ENCODE data around the gene EIPR1.

Gene EIPR1

DNA sequence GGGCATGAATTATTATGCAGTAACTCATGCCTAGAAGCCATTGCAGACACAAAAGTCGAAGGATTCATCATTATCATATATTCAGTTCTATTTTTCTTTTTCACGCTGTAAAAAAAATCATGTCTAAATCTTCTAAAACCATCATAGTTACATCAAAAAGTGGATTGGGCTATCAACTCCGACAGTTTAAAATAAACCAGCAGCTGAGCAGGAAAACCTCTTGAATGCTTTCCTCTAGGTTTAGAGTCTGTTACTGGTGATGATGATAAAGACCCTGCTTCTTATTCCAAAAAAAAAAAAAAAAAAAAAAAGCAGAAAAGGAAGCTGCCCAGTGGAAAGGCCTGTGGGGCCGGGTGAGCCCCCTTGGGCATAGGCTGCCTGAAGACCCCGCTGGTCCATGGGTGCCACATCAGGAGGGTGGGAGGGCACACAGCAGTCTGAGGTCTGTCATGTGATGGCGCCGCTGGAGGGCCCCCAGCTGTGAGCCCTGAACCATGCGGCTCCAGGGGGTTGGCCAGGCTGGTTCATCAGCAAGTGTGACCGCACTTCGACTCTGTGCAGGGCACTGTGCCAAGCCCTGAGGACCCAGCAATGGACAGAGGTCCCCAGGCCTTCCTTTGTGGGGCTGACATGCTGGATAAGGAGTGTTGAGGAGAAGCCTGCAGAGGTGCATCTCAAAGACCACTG is 199.6 kb downstream of the EIPR1 start:
- Histone ChIP-seq H3K27me3 (ENCODE audit: control insufficient read depth in 1 of 2, insufficient read depth in 2 of 2, low read length in 2 of 2) (no peaks in the 10 kb centered on the region), H3K4me1 (ENCODE audit: insufficient read depth, low read length) (no peaks in the 10 kb centered on the region), H3K4me3 (ENCODE audit: low read depth in 1 of 2, low read length in 2 of 2) (no peak overlapping the region), H3K9ac (ENCODE audit: low read length) (no peak overlapping the region), H3K9me3 (ENCODE audit: low read length) (no peaks in the 10 kb centered on the region), H3K27ac (ENCODE audit: low read depth, low read length) (no peak overlapping the region), H3K36me3 (ENCODE audit: insufficient read depth, low read length) (no peaks in the 10 kb centered on the region)

DNA sequence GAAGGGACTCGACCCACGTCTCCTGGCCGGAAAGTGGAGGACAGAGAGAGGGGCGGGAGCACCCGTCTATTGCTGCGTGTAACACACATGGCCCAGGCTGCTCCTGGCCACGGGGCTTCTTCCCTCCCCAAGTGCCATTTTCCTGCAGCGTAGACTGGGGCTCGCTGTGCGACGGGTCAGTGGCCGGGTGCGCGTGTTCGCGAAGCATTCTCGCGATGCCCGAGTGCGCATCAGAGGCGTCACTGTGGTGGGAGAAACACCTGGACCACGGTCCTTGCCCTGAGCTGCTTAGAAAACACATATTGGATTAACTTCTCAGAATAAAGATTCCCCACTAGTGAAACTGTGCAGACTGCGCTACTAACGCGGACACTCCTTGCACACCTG is 200.8 kb downstream of the EIPR1 start:
- H3K27ac ChIP-seq (ENCODE audit: low read depth, low read length): no peak overlapping the region
- no peaks in the 10 kb centered on the region for H3K9me3 ChIP-seq (ENCODE audit: low read length)
- no peak overlapping the region for H3K4me3 ChIP-seq (ENCODE audit: low read depth in 1 of 2, low read length in 2 of 2)
- no peaks in the 10 kb centered on the region for H3K27me3 ChIP-seq (ENCODE audit: control insufficient read depth in 1 of 2, insufficient read depth in 2 of 2, low read length in 2 of 2)
- H3K4me1 ChIP-seq (ENCODE audit: insufficient read depth, low read length): no peaks in the 10 kb centered on the region
- no peak overlapping the region for H3K9ac ChIP-seq (ENCODE audit: low read length)
- H3K36me3 ChIP-seq (ENCODE audit: insufficient read depth, low read length): peaks cover 4% of the 10 kb centered on the region

DNA sequence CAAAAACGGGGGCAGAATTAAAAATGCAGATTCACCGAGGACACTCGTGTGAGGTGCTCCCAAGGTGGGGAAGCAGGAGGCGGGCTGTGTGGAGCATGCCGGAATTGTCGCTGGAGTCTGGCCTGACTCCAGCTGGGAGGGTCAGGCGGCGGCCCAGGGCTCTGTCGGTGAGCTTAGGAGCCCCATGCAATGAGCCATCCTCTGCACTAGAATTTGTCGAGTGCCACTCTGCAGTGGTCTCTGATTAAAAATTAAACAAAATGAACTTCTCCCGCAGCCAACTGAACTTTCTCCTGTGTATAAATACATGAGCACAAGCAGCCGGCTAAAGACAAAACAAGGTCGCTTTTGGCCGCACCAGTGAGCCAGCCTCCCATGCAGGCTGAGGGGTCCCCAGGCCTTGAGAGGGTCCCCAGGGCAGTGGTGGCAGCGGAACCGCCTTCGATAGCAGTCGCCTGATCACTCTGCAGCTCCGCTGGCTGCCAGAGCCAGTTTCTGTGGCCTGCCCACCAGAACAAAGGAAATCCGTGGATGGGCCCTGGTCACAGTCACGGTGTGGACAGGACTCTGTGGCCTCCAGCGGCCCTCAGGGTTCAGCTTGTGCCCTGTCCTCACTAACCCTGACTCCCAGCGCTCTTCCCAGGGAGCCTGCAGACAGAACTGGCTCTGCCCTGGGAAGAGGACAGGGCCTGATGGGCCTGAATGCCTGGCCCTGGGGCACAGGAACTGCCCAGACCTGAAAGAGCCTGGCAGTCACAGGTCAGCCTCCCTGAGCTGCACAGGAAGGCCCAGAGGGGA is 201.3 kb downstream of the EIPR1 start:
- Histone ChIP-seq H3K36me3 (ENCODE audit: insufficient read depth, low read length) (peaks cover 4% of the 10 kb centered on the region), H3K9ac (ENCODE audit: low read length) (no peak overlapping the region), H3K27me3 (ENCODE audit: control insufficient read depth in 1 of 2, insufficient read depth in 2 of 2, low read length in 2 of 2) (no peaks in the 10 kb centered on the region), H3K4me1 (ENCODE audit: insufficient read depth, low read length) (no peaks in the 10 kb centered on the region), H3K4me3 (ENCODE audit: low read depth in 1 of 2, low read length in 2 of 2) (no peak overlapping the region), H3K27ac (ENCODE audit: low read depth, low read length) (no peak overlapping the region), H3K9me3 (ENCODE audit: low read length) (no peaks in the 10 kb centered on the region)

DNA sequence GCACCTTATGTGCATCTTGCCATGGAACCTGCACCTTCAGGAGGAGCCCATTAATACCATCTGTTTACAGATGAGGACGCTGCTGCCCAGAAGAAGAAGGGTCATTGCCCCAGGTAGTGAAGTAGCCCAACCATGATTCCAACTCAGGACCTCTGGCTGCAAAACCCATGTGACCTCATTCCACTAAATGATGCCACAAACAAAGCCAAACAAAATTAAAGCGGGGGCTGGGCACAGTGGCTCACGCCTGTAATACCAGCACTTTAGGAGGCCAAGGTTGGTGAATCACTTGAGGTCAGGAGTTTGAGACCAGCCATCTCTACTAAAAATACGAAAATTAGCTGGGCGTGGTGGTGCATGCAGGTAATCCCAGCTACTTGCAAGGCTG is 202.1 kb downstream of the EIPR1 start:
- Histone ChIP-seq H3K9ac (ENCODE audit: low read length) (no peak overlapping the region), H3K9me3 (ENCODE audit: low read length) (no peaks in the 10 kb centered on the region), H3K27ac (ENCODE audit: low read depth, low read length) (no peak overlapping the region), H3K4me3 (ENCODE audit: low read depth in 1 of 2, low read length in 2 of 2) (no peak overlapping the region), H3K27me3 (ENCODE audit: control insufficient read depth in 1 of 2, insufficient read depth in 2 of 2, low read length in 2 of 2) (no peaks in the 10 kb centered on the region), H3K4me1 (ENCODE audit: insufficient read depth, low read length) (no peaks in the 10 kb centered on the region), H3K36me3 (ENCODE audit: insufficient read depth, low read length) (peaks cover 4% of the 10 kb centered on the region)

DNA sequence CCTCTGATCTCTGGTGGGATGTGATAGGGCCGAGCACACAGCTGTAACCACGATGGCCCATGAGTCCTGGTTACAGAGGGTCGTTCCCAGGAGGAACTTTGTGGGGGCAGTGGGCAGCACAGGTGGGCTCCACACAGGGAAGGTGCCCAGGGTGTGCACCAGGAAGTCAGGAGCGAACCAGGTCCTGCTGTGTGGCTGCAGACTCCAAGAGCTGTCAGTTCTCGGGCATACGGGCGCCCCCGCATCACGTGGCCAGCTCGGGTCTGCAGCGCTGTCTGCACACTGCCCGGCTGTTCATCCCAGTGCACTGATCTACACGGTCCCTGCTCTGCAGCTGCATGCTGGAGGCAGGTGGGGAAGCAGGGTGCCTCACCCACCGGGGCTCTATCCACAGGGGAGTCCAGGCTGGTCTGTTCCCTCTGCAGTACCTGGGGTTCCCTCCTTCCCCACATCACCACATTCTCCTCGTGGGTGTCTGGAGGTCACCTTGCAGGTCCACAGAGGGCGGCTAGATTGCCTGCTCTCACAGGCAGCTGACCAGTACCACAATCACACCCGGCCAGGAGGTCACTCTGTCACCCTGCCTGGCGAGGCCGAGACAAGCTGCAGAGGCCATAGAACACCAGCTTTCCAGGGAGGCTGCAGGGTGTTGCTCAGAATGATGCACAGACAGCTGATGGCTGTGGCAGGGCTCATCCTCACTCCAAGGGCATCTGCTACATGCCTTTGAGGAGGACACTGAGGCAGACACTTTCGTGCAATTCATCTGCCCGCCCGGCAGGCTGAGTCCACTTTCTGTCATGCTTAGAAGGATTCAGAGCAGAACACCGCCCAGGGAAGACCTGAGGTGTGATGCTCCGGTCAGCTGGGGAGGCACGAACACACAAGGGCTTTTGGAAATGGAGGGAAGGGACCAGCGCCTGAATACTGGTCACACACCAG is 202.7 kb downstream of the EIPR1 start:
- H3K27me3 ChIP-seq (ENCODE audit: control insufficient read depth in 1 of 2, insufficient read depth in 2 of 2, low read length in 2 of 2): no peaks in the 10 kb centered on the region
- H3K36me3 ChIP-seq (ENCODE audit: insufficient read depth, low read length): peaks cover 4% of the 10 kb centered on the region

DNA sequence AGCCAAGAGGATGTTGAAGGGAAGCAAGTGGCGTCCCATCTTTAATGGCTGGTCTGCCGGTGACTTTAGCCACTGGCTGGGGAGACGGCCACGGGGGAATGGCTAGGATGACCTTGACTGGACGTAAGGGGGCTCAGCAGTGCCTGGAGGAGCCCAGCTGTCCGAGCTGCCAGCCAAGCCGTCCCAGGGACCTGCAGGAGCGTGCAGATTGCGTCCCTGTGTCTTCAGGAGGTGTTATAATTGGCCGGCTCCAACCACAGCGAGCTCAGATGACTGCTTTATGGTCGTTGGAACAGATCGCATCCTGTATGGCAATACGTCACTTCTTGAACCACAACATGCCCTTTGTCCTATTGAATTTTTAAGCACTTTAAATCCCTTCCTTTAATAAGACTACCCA is 204.6 kb downstream of the EIPR1 start:
- peaks cover 4% of the 10 kb centered on the region for H3K36me3 ChIP-seq (ENCODE audit: insufficient read depth, low read length)
- no peak overlapping the region for H3K4me3 ChIP-seq (ENCODE audit: low read depth in 1 of 2, low read length in 2 of 2)
- H3K27me3 ChIP-seq (ENCODE audit: control insufficient read depth in 1 of 2, insufficient read depth in 2 of 2, low read length in 2 of 2): no peaks in the 10 kb centered on the region
- no peaks in the 10 kb centered on the region for H3K9me3 ChIP-seq (ENCODE audit: low read length)
- H3K27ac ChIP-seq (ENCODE audit: low read depth, low read length): no peak overlapping the region
- no peak overlapping the region for H3K9ac ChIP-seq (ENCODE audit: low read length)
- no peaks in the 10 kb centered on the region for H3K4me1 ChIP-seq (ENCODE audit: insufficient read depth, low read length)

More for the DNA sequence above, 202.7 kb downstream of the EIPR1 start:
- Histone ChIP-seq H3K27ac (ENCODE audit: low read depth, low read length) (no peak overlapping the region), H3K9ac (ENCODE audit: low read length) (no peak overlapping the region), H3K4me3 (ENCODE audit: low read depth in 1 of 2, low read length in 2 of 2) (no peak overlapping the region), H3K4me1 (ENCODE audit: insufficient read depth, low read length) (no peaks in the 10 kb centered on the region), H3K9me3 (ENCODE audit: low read length) (no peaks in the 10 kb centered on the region)

DNA sequence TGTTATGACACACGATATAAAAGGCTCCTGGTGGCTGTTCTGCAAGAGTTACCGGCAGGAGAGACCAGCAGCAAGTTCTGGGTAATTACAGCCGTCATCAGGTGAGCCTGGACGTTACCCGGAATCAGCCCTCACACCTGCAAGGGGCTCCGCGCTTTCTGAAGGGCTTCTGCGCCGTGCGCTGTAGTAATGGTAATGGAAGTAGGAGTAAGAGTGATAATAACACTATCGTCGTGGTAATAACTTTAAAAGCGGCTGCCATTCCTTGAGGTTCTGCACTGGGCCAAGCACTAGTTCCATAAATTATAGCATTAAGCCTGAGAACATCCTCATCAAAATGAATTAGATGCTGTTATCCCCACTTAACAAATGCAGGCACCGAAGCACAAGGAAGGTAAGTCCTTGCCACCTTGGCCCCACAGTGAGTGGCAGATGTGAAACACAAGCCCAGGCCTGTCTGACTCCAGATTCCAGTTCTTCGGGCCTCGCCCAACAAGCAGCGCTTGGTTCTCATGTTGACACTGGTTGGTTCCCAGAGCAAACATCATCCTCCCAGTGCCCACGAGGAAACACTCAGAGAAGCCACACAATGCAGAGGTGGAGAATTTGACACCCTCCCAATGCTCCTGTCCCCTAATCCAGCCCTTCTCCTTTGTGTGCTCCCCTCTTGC is 205.2 kb downstream of the EIPR1 start:
- no peak overlapping the region for H3K4me3 ChIP-seq (ENCODE audit: low read depth in 1 of 2, low read length in 2 of 2)
- no peak overlapping the region for H3K9ac ChIP-seq (ENCODE audit: low read length)
- H3K36me3 ChIP-seq (ENCODE audit: insufficient read depth, low read length): peaks cover 4% of the 10 kb centered on the region
- no peaks in the 10 kb centered on the region for H3K4me1 ChIP-seq (ENCODE audit: insufficient read depth, low read length)
- no peaks in the 10 kb centered on the region for H3K9me3 ChIP-seq (ENCODE audit: low read length)
- no peak overlapping the region for H3K27ac ChIP-seq (ENCODE audit: low read depth, low read length)
- H3K27me3 ChIP-seq (ENCODE audit: control insufficient read depth in 1 of 2, insufficient read depth in 2 of 2, low read length in 2 of 2): no peaks in the 10 kb centered on the region

DNA sequence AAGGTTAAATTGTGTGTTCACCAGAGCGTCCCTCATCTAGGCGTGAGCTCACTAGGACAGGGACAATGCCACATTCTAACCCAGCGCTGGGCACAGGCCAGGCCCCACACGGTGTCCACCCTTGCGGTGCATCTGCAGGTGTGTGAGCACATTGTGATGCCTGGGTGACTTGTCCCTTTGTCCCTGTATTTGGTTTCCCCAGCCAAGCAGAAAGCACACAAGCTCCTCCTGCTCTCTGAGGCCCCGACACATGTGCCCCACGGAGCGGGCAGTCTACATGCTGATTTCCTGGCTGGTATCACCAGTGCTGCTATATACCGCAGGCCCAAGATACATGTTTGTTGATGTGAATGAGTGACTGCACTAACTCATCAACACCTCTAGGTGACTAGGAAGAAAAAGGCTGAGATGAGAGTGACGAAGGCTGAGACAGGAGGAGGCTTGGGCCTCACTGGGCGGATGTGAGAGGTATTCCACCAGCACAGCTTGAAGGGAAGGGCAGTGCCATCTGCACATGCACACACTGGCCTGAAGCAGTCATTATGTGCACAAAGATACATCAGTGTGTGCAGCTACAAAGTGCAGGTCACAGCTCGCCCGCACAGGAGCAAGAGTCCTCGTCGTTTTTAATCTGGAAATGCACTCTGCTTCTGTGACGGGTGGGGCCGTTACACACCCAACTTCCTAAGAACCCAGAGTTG is 205.9 kb downstream of the EIPR1 start:
- Histone ChIP-seq H3K9me3 (ENCODE audit: low read length) (no peaks in the 10 kb centered on the region), H3K36me3 (ENCODE audit: insufficient read depth, low read length) (peaks cover 4% of the 10 kb centered on the region), H3K4me3 (ENCODE audit: low read depth in 1 of 2, low read length in 2 of 2) (no peak overlapping the region), H3K27me3 (ENCODE audit: control insufficient read depth in 1 of 2, insufficient read depth in 2 of 2, low read length in 2 of 2) (no peaks in the 10 kb centered on the region), H3K4me1 (ENCODE audit: insufficient read depth, low read length) (no peaks in the 10 kb centered on the region), H3K27ac (ENCODE audit: low read depth, low read length) (no peak overlapping the region), H3K9ac (ENCODE audit: low read length) (no peak overlapping the region)

DNA sequence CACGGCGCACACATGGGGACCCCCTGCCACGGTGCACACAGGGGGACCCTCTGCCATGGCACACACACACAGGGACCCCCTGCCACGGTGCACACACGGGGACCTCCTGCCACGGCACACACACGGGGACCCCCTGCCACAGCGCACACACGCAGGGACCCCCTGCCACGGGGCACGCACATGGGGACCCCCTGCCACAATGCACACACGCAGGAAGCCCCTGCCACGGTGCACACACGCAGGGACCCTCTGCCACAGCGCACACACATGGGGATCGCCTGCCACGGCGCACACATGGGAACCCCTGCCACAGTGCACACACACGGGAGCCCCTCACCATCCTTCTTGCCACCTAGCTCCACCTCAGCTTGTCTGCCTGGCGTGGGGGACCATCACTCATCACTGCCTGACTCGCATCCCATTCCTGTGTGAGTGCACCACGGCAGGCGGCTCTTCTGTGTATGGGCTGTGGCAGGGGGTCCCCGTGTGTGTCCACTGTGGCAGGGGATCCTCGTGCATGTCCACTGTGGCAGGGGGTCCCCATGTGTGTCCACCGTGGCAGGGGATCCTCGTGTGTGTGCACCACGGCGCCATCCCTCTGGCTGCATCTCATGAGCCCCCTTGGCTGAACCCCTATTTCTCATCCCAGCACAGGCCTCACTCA is 206.7 kb downstream of the EIPR1 start:
- Histone ChIP-seq H3K9ac (ENCODE audit: low read length) (no peak overlapping the region), H3K36me3 (ENCODE audit: insufficient read depth, low read length) (peaks cover 4% of the 10 kb centered on the region), H3K9me3 (ENCODE audit: low read length) (no peaks in the 10 kb centered on the region), H3K4me3 (ENCODE audit: low read depth in 1 of 2, low read length in 2 of 2) (no peak overlapping the region), H3K27ac (ENCODE audit: low read depth, low read length) (no peak overlapping the region), H3K27me3 (ENCODE audit: control insufficient read depth in 1 of 2, insufficient read depth in 2 of 2, low read length in 2 of 2) (no peaks in the 10 kb centered on the region), H3K4me1 (ENCODE audit: insufficient read depth, low read length) (no peaks in the 10 kb centered on the region)

DNA sequence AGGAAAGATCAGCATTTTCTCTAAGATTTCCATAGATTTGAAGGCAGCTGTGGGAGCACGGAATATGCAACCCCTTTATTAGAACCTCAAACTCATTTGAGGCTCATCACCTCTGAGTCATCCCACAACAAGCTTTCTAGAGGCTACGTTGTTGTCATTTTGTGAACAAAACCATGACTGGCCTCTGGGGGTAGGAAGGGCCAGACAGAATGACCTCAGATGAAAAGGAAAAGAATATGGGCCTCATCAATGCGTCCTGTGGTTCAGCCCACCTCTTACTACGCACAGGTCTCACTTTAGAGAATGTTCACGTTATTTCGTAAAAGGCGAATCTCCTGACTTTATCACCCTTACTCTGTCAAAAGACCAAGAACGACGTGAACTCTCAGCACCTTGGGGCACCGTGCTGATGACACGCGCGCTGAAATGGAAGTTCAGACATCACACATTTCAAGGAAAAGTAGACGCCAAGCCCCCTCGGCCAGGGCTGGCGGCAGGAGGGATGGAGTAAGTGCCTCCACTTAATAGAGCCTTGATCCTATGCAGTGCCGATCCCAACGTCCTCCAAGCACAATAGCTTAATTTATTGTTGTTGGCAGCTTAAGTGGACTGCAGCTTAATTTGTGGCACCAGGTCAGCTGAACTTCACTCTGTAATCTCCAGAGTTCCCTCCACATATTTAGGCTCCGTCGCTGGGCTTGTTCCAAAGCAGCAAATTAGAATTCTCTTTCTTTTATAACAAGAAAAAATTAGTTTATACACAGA is 208.3 kb downstream of the EIPR1 start:
- Histone ChIP-seq H3K4me1 (ENCODE audit: insufficient read depth, low read length) (no peaks in the 10 kb centered on the region), H3K27me3 (ENCODE audit: control insufficient read depth in 1 of 2, insufficient read depth in 2 of 2, low read length in 2 of 2) (no peaks in the 10 kb centered on the region), H3K27ac (ENCODE audit: low read depth, low read length) (no peak overlapping the region), H3K36me3 (ENCODE audit: insufficient read depth, low read length) (peaks cover 4% of the 10 kb centered on the region), H3K9me3 (ENCODE audit: low read length) (no peaks in the 10 kb centered on the region), H3K9ac (ENCODE audit: low read length) (no peak overlapping the region), H3K4me3 (ENCODE audit: low read depth in 1 of 2, low read length in 2 of 2) (no peak overlapping the region)

Measured in muscle layer of colon (tissue), 2 donors.